ENCODE measurements around the gene PHF21A. TPM values are rescaled to one million over a fixed set of nuclear protein-coding genes. Genes with fewer than 3 reads are reported as not detected.
A peak's percentile ranks its signal among the peaks of the same experiment; 100 is the strongest.
"Not testable (repeated sequence)": the region's sequence is repeated elsewhere in the genome, so short reads cannot be mapped to it uniquely, and the experiment has no call there.

The PHF21A gene
- polyA plus RNA-seq, 3 donors: 6.2 to 95.2 (median 14.0) TPM

- Histone ChIP-seq H3K4me3 (replicated peaks in 1 of 3; ENCODE audit: low read depth in 2 of 3, low read length in 3 of 3) (peak overlapping the region in 2 of 3 experiments; percentile 67 to 89), H3K27ac (ENCODE audit: low read depth in 1 of 2, low read length in 2 of 2) (peak overlapping the region in 1 of 2 donors; percentile 89), H3K4me1 (ENCODE audit: control insufficient read depth in 1 of 2, insufficient read depth in 2 of 2, low read length in 2 of 2) (peaks cover 42 to 72% of the 10 kb centered on the region in 2 donors), H3K27me3 (ENCODE audit: control insufficient read depth in 2 of 2, insufficient read depth in 2 of 2, low read length in 2 of 2) (no peaks in the 10 kb centered on the region), H4K20me1 (ENCODE audit: insufficient read depth, low read length) (peaks cover 51% of the 10 kb centered on the region), H3K79me2 (ENCODE audit: insufficient read depth, low read length) (peaks cover 75% of the 10 kb centered on the region), H2AFZ (ENCODE audit: insufficient read depth, low read depth, low read length, poor library complexity, severe bottlenecking) (no peak overlapping the region), H3K9me3 (replicated peaks in 1 of 2; ENCODE audit: control insufficient read depth in 1 of 2, insufficient read depth in 1 of 2, low read length in 2 of 2) (no peaks in the 10 kb centered on the region), H3K9ac (ENCODE audit: insufficient read depth, low read length, poor library complexity, severe bottlenecking) (no peak overlapping the region), H3K36me3 (replicated peaks in 1 of 2; ENCODE audit: control insufficient read depth in 1 of 2, insufficient read depth in 2 of 2, low read length in 2 of 2) (no peaks in the 10 kb centered on the region), H3K4me2 (replicated peaks; ENCODE audit: extremely low read depth, low read length, poor library complexity, severe bottlenecking) (peak overlapping the region; percentile 92)
- peaks cover 0 to 2% (median 0%) of the 10 kb centered on the region in 7 donors for H3K9me3 Mint-ChIP-seq
- TF ChIP-seq CTCF (IDR thresholded peaks at IDR 0.05): peak; percentile 65
- DNase-seq: no peak
- intact Hi-C loops (cut with micrococcal nuclease): no loop called here
- peaks cover 0 to 3% (median 0%) of the 10 kb centered on the region in 3 donors for H3K27me3 Mint-ChIP-seq (ENCODE audit: low read depth in 3 of 3)
- H3K4me3 Mint-ChIP-seq: peak overlapping the region; percentile 95 to 96
- peaks cover 3 to 10% of the 10 kb centered on the region in 2 donors for H3K36me3 Mint-ChIP-seq
- H3K27ac Mint-ChIP-seq: peak overlapping the region; percentile 91 to 98 (median 98)
- peaks cover 54% of the 10 kb centered on the region for H3K4me1 Mint-ChIP-seq
These were observed 3.4 kb downstream of the PHF21A start for GRCh38 chr11:46117842-46118241.

DNA sequence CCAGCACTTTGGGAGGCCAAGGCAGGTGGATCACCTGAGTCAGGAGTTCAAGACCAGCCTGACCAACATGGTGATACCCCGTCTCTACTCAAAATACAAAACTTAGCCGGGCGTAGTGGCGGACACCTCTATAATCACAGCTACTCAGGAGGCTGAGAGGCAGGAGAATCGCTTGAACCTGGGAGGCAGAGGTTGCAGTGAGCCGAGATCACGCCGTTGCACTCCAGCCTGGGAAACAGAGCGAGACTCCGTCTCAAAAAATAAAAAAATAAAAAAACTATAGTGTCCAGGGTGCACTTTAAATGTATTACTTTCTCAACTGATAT, 4.6 kb downstream of the PHF21A start:
- Histone ChIP-seq H3K79me2 (ENCODE audit: insufficient read depth, low read length) (peaks cover 82% of the 10 kb centered on the region), H3K4me1 (ENCODE audit: control insufficient read depth in 1 of 2, insufficient read depth in 2 of 2, low read length in 2 of 2) (peaks cover 36 to 67% of the 10 kb centered on the region in 2 donors), H4K20me1 (ENCODE audit: insufficient read depth, low read length) (peaks cover 63% of the 10 kb centered on the region)
- H3K4me3 ChIP-seq (replicated peaks in 1 of 3; ENCODE audit: low read depth in 2 of 3, low read length in 3 of 3); H3K4me2 ChIP-seq (replicated peaks; ENCODE audit: extremely low read depth, low read length, poor library complexity, severe bottlenecking); H3K9me3 ChIP-seq (replicated peaks in 1 of 2; ENCODE audit: control insufficient read depth in 1 of 2, insufficient read depth in 1 of 2, low read length in 2 of 2); H3K27me3 ChIP-seq (ENCODE audit: control insufficient read depth in 2 of 2, insufficient read depth in 2 of 2, low read length in 2 of 2); H3K9me3 Mint-ChIP-seq; intact Hi-C loops (cut with micrococcal nuclease); H3K9ac ChIP-seq (ENCODE audit: insufficient read depth, low read length, poor library complexity, severe bottlenecking); H3K4me3 Mint-ChIP-seq; H3K27ac ChIP-seq (ENCODE audit: low read depth in 1 of 2, low read length in 2 of 2); H3K36me3 Mint-ChIP-seq; H3K27me3 Mint-ChIP-seq (ENCODE audit: low read depth in 3 of 3); DNase-seq; H2AFZ ChIP-seq (ENCODE audit: insufficient read depth, low read depth, low read length, poor library complexity, severe bottlenecking); H3K36me3 ChIP-seq (replicated peaks in 1 of 2; ENCODE audit: control insufficient read depth in 1 of 2, insufficient read depth in 2 of 2, low read length in 2 of 2): not testable (repeated sequence)
- peaks cover 52% of the 10 kb centered on the region for H3K4me1 Mint-ChIP-seq
- H3K27ac Mint-ChIP-seq: peak overlapping the region in 1 of 7 donors; percentile 46
- 100% methylated on average over 4 of the region's 10 CpGs for WGBS (ENCODE audit: insufficient coverage)

Data from CD14-positive monocyte (primary cell).